Loucy (cell line): ENCODE results near the gene ADARB2.

Experiments used
- EZH2phosphoT487 ChIP-seq: fragments of 200-600 bp; IDR thresholded peaks from 2 replicates; pipeline ENCODE4 v1.6.1; 2018; ENCODE audit warnings: antibody characterized with exemption, mild to moderate bottlenecking, moderate library complexity, borderline replicate concordance
- TF ChIP-seq, protein P1 (sequence below): fragments of 200-600 bp; sonication (generic); conservative IDR thresholded peaks from 2 replicates; pipeline ENCODE4 v1.5.1; 2014; ENCODE audit warnings: mild to moderate bottlenecking, antibody characterized with exemption, low read length

DNA sequence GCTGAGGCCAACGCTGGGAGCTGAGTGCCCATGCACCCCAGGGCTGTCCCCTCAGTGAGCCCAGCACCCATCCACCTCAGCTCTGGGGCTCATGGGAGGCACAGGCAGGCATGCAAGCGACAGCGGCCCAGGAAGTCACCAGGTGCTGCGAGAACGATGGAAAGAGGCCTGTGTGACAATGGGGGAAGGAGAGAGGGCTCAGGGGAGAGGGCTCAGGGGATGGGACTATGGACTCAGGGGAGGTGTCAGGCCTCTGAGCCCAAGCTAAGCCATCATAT lies 388.6 kb downstream of the ADARB2 start:
- TF ChIP-seq, protein P1, sequence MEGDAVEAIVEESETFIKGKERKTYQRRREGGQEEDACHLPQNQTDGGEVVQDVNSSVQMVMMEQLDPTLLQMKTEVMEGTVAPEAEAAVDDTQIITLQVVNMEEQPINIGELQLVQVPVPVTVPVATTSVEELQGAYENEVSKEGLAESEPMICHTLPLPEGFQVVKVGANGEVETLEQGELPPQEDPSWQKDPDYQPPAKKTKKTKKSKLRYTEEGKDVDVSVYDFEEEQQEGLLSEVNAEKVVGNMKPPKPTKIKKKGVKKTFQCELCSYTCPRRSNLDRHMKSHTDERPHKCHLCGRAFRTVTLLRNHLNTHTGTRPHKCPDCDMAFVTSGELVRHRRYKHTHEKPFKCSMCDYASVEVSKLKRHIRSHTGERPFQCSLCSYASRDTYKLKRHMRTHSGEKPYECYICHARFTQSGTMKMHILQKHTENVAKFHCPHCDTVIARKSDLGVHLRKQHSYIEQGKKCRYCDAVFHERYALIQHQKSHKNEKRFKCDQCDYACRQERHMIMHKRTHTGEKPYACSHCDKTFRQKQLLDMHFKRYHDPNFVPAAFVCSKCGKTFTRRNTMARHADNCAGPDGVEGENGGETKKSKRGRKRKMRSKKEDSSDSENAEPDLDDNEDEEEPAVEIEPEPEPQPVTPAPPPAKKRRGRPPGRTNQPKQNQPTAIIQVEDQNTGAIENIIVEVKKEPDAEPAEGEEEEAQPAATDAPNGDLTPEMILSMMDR, result no peak
- TF ChIP-seq EZH2phosphoT487, result no peak
